ENCODE results near the gene ATP5F1C. TPM values are rescaled to one million over a fixed set of nuclear protein-coding genes. Genes with fewer than 3 reads are reported as not detected.

The ATP5F1C gene
- total RNA-seq, 6 experiments from 2014 or later: 177 to 376 (median 210) TPM

GRCh38 chr10:7804216-7804615, 16.2 kb downstream of the ATP5F1C start:
- no peak for ATAC-seq
- H3K9me3 ChIP-seq: no peaks in the 10 kb centered on the region
- no peak overlapping the region for H3K27ac ChIP-seq
- H3K4me1 ChIP-seq: no peaks in the 10 kb centered on the region
- 94% methylated on average over 4 of the region's 6 CpGs for WGBS (ENCODE audit: insufficient coverage, low coverage, low lambda C conversion rate, missing lambda C conversion rate)
- H3K4me3 ChIP-seq: no peak overlapping the region
- DNase-seq: no peak
- TF ChIP-seq CTCF (IDR thresholded peaks at IDR 0.05) (no peak), POLR2A (IDR thresholded peaks at IDR 0.05) (no peak)
- no peaks in the 10 kb centered on the region for H3K27me3 ChIP-seq
- intact Hi-C loops (cut with DNase I): no loop called here
- H3K36me3 ChIP-seq: peaks cover 6 to 81% (median 47%) of the 10 kb centered on the region in 4 donors

- H3K9me3 ChIP-seq: no peaks in the 10 kb centered on the region
- H3K27me3 ChIP-seq: no peaks in the 10 kb centered on the region
- peaks cover 6 to 75% (median 45%) of the 10 kb centered on the region in 4 donors for H3K36me3 ChIP-seq
- intact Hi-C loops (cut with DNase I): no loop called here
- ATAC-seq: no peak
- TF ChIP-seq POLR2A (IDR thresholded peaks at IDR 0.05) (no peak), CTCF (IDR thresholded peaks at IDR 0.05) (no peak)
- no peak overlapping the region for H3K4me3 ChIP-seq
- no peaks in the 10 kb centered on the region for H3K4me1 ChIP-seq
- no peak overlapping the region for H3K27ac ChIP-seq
- 57% methylated on average over 2 of the region's 2 CpGs for WGBS (ENCODE audit: insufficient coverage, low coverage, low lambda C conversion rate, missing lambda C conversion rate)
- DNase-seq: no peak
Observed at GRCh38 chr10:7804741-7805140, 16.8 kb downstream of the ATP5F1C start.

GRCh38 chr10:7808686-7809267, 20.8 kb downstream of the ATP5F1C start:
- 70% methylated on average over 3 of the region's 4 CpGs for WGBS (ENCODE audit: insufficient coverage, low coverage, low lambda C conversion rate, missing lambda C conversion rate)
- Histone ChIP-seq H3K36me3 (peaks cover 6 to 36% (median 17%) of the 10 kb centered on the region in 4 donors), H3K9me3 (no peaks in the 10 kb centered on the region), H3K4me3 (no peak overlapping the region), H3K27ac (no peak overlapping the region), H3K27me3 (no peaks in the 10 kb centered on the region), H3K4me1 (no peaks in the 10 kb centered on the region)
- DNase-seq: no peak
- intact Hi-C loops (cut with DNase I): no loop called here
- no peak for ATAC-seq
- TF ChIP-seq CTCF (IDR thresholded peaks at IDR 0.05) (no peak), POLR2A (IDR thresholded peaks at IDR 0.05) (no peak)

GRCh38 chr10:7810443-7810842, 22.5 kb downstream of the ATP5F1C start:
- intact Hi-C loops (cut with DNase I): no loop called here
- Histone ChIP-seq H3K4me3 (no peak overlapping the region), H3K36me3 (peaks cover 6 to 22% (median 12%) of the 10 kb centered on the region in 4 donors), H3K27ac (no peak overlapping the region), H3K27me3 (no peaks in the 10 kb centered on the region), H3K9me3 (no peaks in the 10 kb centered on the region), H3K4me1 (no peaks in the 10 kb centered on the region)
- 76% methylated on average over 6 of the region's 7 CpGs for WGBS (ENCODE audit: insufficient coverage, low coverage, low lambda C conversion rate, missing lambda C conversion rate)
- DNase-seq: no peak
- no peak for ATAC-seq
- TF ChIP-seq POLR2A (IDR thresholded peaks at IDR 0.05) (no peak), CTCF (IDR thresholded peaks at IDR 0.05) (no peak)
